NCI-H82 treated with DMSO at 0.1 percent for 48 hours (cell line): ENCODE data around the gene KCTD21.
"Not testable (repeated sequence)": the region's sequence is repeated elsewhere in the genome, so short reads cannot be mapped to it uniquely, and the experiment has no call there.

Experiments
- DNase-seq: peaks from one replicate; lab custom pipeline; 2025; ENCODE audit not compliant: unreplicated experiment; lab: John Stamatoyannopoulos, UW

The KCTD21 gene

DNA sequence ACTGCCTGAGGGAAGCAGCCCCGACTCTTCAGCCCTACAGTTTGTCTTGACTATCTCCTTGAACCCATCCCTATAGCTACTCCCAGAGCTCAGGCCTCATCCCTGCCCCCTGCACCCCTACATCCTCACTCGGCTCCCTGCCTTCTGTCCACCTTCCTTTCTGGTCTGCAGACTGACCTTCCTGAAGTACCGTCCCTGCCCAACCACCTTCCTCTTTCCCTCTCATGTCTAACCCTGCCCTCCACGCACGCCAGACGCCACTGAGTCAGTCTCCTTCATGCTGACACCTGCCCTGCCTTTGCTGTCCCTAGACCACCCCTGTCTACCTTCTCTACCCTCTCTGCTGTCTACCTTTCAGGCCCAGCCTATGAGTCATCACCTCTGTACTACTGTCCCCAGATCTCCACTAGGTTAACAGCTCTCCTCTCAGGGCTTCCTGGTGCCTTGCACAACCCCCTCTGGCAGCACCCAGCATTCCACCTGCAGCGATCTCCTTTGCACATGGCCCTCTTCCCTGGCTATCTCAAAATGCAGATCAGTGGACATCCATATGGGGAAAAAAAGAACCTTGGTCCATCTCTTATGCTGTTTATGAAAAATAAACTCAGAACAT is 8.9 kb downstream of the KCTD21 start:
- DNase-seq, result no peak

DNA sequence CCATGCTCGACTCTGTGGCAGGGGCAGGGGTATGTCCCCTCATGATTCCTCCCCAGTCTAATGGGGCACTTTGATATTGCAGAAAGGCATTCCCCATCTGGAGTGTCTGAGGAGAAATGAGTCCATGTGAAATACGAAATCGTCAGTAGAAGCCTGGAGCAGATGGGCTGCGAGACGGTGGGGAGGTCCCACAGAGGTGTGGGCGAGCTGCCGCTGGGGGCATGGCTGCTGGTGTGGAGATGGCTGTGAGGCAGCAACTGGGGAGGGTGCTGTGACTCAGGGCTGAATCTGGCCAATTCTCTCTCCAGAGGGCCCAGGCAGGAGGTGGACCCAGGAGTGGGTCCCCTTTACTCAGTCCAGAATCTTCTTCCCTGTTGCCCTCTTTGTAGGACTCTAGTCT is 11.2 kb downstream of the KCTD21 start:
- no peak for DNase-seq

DNA sequence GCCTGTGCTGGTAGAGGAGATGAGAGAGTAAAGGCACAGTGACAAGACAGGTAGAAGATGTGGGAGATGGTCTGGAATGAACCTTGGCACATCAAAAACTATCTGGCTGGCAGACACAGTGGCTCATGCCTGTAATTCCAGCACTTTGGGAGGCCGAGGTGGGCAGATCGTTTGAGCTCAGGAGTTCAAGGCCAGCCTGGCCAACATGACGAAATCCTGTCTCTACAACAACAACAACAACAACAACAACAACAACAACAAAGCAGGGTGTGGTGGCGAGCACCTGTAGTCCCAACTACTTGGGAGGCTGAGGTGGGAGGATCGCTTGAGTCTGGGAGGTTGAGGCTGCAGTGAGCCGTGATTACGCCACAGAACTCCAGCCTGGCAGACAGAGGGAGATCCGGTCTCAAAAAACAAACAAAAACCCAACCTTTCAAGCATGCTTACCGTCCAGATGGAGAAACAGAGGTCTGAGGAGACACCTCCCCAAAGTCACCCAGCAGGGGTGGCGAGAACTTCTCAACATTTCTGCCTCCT is 11.8 kb downstream of the KCTD21 start:
- DNase-seq, result no peak

DNA sequence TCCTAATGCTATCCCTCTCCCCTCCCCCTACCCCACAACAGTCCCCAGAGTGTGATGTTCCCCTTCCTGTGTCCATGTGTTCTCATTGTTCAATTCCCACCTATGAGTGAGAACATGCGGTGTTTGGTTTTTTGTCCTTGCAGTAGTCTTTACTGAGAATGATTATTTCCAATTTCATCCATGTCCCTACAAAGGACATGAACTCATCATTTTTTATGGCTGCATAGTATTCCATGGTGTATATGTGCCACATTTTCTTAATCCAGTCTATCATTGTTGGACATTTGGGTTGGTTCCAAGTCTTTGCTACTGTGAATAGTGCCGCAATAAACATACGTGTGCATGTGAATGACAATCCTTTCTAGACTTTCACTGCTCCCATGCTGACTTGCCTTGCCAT is 12.6 kb downstream of the KCTD21 start:
- DNase-seq, result not testable (repeated sequence)

DNA sequence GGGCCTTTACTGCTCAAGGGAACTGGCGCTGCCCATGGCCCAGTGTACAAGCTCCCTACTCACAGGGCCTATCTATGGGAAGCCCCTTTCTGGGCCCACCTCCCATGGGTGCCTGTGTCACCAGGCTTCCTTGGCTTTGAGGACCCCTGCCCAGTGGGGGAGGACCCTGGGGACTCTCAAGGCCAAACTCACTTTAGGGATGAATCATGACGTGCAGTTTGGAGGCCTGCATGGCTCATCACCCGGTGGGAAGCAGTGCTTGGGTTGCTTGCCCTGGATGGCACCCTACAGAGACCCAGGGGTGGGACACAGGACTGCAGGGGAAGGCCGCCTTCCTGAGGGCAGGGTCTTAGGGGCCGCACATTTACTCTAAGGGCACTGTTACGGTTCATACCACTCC is 16.5 kb downstream of the KCTD21 start:
- no peak for DNase-seq

DNA sequence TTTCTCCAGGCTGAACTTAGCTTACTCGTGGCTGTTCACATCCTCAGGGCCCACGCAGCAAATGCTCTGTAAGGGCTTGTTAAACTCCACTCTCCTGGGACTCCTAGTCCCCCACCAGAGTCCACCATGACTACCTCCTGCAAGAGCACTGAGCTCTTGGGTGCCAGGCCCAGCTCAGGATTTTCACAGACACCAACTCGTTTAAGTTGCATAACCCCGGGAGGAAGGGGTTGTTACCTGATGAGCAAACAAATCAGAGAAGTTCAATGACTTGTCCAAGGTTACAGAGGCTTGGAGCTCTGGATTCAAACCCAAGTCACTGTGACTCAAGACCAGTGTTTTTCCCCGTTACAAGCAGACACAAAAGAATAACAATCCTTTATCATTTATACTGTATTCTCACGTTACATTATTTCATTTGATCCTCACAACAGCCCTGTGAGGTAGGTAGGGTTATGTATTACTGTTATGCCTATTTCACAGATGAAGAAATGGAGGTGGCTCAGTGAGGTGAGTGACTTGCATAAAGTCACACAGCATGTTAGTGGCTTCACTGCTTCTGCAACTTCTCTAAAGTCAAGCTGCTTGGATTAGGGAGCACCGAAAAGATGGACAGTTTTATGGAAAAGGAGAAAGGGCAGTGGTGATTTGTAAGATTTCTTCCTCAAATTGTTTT is 17.4 kb downstream of the KCTD21 start:
- no peak for DNase-seq

DNA sequence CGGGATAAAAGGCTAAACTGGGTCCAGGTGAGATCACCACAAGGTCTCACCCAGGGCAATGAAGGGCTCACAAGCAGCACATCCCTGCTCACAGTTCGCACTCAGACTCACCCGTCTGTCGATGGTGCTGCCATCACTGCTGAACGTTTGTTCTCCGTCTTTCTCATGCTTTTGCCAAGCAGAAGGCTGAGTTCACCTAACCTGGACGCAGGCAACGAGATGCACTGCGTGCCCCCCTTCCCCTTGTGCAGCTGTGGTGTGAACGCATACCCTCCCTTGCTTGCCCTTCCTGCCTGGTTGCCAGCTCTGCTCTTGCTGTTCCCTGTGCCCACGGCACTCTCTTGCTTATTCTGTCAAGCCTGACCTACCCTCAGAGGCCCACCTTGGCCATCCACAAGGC is 18.0 kb downstream of the KCTD21 start:
- DNase-seq, result no peak

DNA sequence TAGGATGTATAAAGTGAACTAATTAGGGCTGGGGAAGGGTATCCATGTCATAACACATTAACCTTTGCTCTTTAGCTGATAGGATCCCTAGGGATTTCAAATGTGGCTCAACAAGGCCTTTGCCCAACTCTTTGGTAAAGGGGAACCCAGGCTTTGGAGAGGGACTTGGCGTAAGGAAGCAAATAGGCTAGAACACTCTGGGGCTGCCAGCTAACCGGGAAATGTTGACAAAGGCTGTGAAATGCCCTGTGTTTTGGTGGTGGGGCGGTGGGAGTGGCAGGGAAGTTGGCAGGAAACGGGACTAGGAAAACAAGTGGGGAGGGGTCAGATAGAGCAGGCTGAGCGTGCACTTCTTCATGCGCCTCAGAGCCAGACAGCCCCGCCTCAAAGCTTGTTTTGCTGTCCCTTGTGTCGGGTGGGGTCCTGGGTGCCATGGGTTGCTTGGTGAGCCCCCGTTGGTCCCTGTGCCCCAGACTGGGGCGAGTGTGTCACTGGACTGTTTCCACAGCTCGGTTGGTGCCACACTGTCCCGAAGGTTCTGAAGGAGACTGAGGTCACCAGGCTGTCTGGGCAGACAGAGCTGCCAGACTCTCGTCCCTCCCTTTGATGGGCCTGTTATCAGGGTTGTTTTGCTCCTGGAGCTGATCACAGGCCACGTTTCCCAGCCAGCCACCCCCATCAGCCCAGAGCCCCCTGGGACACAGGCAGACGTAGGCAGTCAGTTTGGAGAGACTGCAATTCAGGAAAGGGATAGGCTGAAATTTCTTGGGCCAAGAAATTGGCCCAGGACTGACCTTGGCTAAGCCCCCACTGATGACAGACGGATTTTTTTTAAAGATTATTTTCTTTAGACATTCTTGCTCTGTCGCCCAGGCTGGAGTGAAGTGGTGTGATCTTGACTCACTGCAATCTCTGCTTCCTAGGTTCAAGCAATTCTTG is 19.6 kb downstream of the KCTD21 start:
- no peak for DNase-seq

DNA sequence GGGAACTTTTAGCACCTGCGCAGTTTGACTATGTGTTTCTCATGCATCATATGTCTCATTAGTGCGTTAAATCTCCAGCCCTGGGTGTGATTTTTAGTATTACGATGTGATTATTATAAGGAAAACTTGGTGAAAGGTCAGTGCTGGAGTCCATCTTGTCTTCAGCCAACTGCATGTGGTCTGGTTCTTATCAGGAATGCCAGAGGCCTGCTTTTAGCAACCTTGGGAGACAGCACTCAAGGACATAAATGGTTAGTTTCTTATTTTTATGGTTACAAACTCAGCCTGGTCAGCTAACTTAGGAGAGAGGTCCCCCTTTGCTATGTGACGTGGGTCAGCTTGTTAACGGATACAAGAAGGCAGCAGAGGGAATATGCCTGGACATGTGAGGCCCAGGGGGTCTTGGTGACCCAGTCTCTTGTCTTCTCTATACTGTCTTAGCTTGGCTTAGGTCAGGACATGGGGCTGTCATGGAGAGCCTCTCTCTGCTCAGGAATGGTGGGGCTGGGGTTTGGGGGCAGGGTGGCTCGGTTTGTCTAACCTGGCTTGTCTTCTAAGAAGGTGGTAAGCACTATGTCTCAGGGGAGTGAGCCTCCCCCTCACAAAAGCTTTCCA is 21.5 kb downstream of the KCTD21 start:
- DNase-seq, result no peak

DNA sequence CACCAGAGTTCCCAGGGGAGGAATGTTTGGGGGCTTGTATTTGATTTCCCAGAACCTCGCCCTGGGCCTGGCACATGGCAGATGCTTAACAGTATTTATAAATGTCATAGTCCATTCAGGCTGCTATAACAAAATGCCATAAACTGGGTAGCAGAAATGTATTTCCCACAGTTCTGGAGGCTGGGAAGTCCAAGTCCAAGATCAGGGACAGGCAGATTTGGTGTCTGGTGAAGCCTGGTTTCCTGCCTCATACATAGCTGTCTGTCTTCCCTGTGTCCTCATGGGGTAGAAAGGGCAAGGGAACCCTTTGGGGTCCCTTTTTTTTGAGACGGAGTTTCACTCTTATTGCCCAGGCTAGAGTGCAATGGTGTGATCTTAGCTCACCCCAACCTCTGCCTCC is 24.0 kb downstream of the KCTD21 start:
- no peak for DNase-seq

DNA sequence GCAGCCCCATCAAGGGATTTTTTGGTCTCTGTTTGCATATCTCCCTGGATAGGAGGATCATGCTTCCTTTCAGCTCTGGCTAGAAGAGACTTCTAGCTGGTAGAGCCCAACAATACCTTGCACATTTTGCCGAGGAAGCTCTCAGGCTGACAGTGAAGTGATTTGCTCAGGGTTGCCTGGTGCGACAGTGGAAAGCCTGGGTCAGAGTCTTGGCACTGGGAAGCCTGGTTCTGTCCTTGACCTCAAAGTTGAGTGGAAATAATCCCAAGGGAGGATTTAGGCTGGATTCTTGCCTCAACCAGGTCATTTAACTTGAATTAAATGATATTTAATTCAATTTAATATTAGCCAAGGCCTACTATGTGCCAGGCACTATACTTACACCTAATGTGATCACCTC is 24.6 kb downstream of the KCTD21 start:
- DNase-seq, result no peak

DNA sequence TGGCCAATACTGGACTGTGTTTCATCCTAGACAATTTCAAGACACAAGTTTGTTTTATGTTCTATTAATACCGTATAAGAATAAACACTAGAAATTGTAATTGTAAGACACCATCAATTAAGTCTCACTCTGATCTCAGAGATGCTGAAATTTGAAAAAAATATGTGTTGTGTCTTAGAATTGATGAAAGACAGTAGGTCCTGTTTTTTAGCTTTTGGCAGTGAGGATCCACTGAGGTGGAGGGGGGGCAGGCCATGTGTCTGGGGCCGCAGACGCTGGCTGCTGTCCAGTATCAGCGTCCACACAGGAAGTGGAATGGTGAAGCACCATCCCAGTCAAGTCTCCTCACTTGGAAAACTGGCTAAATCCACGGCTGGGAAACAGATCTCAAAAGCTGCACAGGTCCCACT is 26.5 kb downstream of the KCTD21 start:
- DNase-seq, result no peak

DNA sequence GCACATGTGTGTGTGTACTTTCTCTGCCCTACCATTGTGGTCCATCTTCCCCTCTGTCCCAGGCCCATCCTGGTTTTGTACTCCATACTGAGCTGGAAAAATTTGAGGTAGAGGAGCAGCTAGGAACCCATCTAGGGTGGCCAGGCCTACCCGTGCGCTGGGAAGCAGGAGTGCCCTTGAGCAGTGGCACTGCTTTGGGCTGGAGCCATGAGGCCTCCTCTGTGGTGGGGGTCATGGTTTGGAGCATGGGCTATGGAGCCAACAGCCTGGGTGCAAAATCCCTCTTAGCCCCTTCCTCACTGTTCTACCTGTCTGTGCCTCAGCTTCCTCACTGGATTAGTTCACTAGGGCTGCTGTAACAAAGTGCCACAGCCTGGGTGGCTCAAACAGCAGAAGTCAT is 27.1 kb downstream of the KCTD21 start:
- no peak for DNase-seq

DNA sequence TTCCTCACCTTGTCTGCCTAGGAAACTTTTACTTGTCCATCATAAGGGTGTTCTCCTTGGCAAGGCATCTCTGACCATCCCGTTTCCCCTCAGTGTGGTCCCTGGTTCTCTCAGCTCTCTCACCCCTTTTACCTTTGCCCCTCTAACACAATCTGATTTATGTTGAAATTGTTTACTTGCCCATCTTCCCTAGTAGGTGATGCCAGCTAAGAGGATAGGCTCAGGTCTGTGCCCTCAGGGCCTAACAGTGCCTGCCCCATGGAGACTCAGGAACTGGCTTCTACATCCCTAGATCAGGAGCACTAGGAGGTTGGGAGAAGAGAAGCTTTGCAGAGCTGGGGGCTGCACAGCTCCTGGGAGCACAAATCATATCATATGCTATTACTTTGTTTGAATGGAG is 27.9 kb downstream of the KCTD21 start:
- no peak for DNase-seq

DNA sequence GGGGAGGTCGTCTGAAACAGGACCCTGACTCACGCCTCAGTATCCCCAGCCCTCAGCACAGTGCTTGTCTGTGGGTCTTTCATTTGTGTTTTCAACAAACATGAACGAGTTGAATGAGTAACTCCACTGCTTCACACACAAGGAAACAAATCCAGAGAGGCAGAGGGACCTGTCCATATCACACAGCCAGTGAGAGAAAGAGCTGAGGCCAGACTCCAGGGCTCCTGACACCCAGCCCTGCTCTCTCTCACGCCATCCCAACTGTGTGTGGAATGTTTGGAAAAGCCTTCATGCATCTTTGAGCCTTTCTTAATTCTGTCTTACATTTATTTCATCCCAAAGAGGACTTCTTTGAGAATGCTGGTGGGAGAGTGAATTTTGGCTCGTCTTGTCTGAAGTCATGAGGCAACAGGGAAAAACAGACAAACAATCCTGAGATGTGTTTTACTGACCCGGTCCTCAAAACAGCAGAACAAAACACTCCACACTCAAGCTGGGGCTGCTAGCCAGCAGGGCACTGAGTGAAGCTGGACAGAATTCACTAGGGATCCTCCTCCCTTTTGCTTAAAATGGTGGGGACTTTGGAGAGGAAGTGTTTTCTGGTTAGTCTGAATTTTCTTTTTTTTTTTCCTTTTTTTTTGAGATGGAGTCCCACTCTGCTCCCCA is 29.3 kb downstream of the KCTD21 start:
- DNase-seq, result no peak

DNA sequence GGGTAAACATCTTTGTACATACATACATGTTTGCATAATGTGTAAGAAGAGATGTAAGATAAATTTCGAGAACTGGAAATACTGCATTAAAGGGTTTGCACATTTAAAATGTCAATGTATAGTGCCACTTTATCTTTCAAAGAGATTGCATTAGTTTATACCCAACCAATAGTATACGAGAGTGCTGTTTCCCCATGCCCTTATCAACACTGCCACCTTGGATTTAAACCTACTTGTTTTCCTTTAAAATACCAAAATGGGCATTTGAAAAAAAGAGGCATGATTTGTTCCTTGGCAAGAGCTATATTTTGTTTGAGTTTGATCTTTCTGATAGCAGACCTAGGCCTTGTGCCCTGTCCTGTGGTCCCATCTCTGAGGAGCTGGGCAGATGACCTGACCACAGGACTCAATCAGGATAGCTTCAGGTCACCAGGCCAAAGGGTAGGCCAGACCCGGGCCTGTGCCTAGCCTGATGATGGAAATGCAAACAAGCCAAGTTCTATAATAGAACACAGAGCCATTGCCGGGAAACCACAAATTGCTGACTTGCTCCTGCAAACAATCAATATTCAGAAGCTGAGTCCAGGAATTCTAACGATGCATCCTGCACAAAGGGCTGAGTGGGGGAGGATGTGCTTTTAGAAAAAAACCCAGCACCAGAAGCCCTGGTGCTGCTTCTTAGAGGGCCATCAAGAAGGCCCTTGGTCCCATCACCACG is 32.1 kb downstream of the KCTD21 start:
- no peak for DNase-seq

DNA sequence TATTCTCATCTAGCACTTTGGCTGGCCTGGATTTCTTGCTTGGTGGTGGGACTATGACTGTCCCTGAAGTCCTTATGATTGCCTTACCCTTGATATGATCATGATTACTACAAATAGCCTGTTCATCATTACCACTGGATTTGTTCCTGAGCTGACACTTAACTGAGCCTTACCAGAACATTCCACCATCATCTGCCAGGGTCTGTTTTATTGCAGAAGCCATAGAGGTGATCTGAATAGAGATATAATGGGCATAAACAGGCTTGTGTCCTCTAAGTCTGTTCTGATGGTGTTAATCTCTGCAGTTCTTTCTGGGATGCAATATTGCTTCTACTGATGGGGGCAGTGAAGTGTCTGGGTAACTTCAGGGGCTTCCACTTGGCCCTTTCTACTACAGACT is 36.6 kb downstream of the KCTD21 start:
- DNase-seq, result no peak

DNA sequence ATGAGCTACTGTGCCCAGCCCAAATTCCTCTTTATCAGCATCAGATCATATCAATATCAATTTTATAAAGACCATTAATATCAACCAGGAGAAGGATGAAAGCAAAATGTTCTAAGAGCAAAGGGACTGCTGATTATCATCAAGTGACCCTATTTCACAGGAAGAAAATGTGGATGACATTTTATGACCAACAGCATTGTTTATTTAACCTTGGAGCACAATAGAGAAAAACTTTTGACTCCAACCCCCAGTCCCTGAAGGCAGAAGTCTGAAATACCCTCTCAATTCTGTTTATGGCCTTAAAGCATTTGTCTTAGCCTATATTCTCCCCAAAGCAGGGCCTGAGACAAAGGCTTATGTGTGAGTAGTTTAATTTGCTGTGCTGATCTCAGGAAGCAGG is 37.7 kb downstream of the KCTD21 start:
- no peak for DNase-seq

DNA sequence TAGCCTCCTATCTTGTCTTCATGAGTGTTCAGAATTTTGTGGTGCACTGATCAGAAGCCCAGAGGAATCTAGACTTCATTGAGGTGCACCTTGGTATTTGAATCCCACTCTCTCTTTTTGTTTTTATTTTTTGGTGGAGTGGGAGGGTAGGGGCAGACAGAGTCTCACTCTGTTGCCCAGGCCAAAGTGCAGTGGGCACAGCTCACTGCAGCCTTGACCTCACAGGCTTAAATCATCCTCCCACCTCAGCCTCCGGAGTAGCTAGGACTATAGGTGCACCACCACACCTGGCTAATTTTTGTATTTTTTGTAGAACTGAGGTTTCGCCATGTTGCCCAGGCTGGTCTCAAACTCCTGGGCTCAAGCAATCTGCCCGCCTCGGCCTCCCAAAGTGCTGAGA is 38.1 kb downstream of the KCTD21 start:
- no peak for DNase-seq

DNA sequence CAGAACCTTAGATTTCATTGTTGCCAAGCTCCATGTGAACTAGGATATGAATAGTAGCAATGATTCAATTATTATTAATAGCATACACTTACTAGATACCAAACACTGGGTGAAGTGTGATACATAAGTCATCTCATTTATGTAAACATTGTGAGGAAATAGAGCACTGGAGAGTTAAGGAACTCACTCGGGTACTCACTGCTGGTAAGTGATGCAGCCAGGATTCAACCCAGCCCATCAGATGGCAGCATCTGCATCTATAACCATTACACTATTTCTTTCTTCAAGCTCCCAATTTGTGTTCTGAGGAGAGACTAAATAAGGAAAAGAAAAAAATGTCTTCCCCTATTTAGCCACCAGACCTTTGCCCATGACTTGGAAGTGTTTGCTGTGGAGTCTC is 38.8 kb downstream of the KCTD21 start:
- DNase-seq, result no peak
